HL-60/S4 treated with phorbol 12-myristate 13-acetate at 8.2 ng/mL for 4 days and 3 days (cell line): ENCODE data around the gene ZNF469.
"Not testable (repeated sequence)": the region's sequence is repeated elsewhere in the genome, so short reads cannot be mapped to it uniquely, and the experiment has no call there.

Experiments
- in situ Hi-C: fragments of 300-500 bp; cut with MboI; formaldehyde crosslinking; loops from 2 replicates; pipeline ENCODE4 v1.15.0; 2022; ENCODE audit warnings: low sequenced_read_pairs

Gene ZNF469

GRCh38 chr16:88359008-88359407 is 23.8 kb upstream of the ZNF469 start:
- in situ Hi-C loops = no loop called here

GRCh38 chr16:88360401-88360800 is 22.4 kb upstream of the ZNF469 start:
- in situ Hi-C loops = not testable (repeated sequence)

GRCh38 chr16:88360999-88361398 is 21.8 kb upstream of the ZNF469 start:
- in situ Hi-C loops = no loop called here

GRCh38 chr16:88361775-88362174 is 21.0 kb upstream of the ZNF469 start:
- in situ Hi-C loops = no loop called here

GRCh38 chr16:88363239-88363891 is 19.4 kb upstream of the ZNF469 start:
- in situ Hi-C loops = no loop called here

GRCh38 chr16:88365244-88365865 is 17.4 kb upstream of the ZNF469 start:
- in situ Hi-C loops = no loop called here

- in situ Hi-C loops = no loop called here
Observed at GRCh38 chr16:88366032-88366703, 16.6 kb upstream of the ZNF469 start.

GRCh38 chr16:88366704-88367047 is 16.1 kb upstream of the ZNF469 start:
- in situ Hi-C loops = no loop called here

GRCh38 chr16:88367560-88367959 is 15.2 kb upstream of the ZNF469 start:
- in situ Hi-C loops = no loop called here

GRCh38 chr16:88368036-88368435 is 14.7 kb upstream of the ZNF469 start:
- in situ Hi-C loops = no loop called here

- in situ Hi-C loops = no loop called here
Observed at GRCh38 chr16:88368994-88369393, 13.8 kb upstream of the ZNF469 start.

GRCh38 chr16:88369447-88370008 is 13.2 kb upstream of the ZNF469 start:
- in situ Hi-C loops = no loop called here

GRCh38 chr16:88370365-88370764 is 12.4 kb upstream of the ZNF469 start:
- in situ Hi-C loops = no loop called here

GRCh38 chr16:88372522-88372921 is 10.2 kb upstream of the ZNF469 start:
- in situ Hi-C loops = no loop called here

- in situ Hi-C loops = no loop called here
Observed at GRCh38 chr16:88373211-88373610, 9.5 kb upstream of the ZNF469 start.

- in situ Hi-C loops = no loop called here
Observed at GRCh38 chr16:88373927-88374492, 8.7 kb upstream of the ZNF469 start.

- in situ Hi-C loops = no loop called here
Observed at GRCh38 chr16:88374736-88375135, 8.0 kb upstream of the ZNF469 start.

- in situ Hi-C loops = no loop called here
Observed at GRCh38 chr16:88375236-88375975, 7.4 kb upstream of the ZNF469 start.

- in situ Hi-C loops = no loop called here
Observed at GRCh38 chr16:88375996-88376834, 6.5 kb upstream of the ZNF469 start.
